Measurements from ENCODE around the gene UPF3A. TPM values are rescaled to one million over a fixed set of nuclear protein-coding genes. Genes with fewer than 3 reads are reported as not detected.
"Not testable (repeated sequence)": the region's sequence is repeated elsewhere in the genome, so short reads cannot be mapped to it uniquely, and the experiment has no call there.

The UPF3A gene
- total RNA-seq, 3 donors from 2014 or later (not counting 1 experiment from before 2014, with no cell fraction given): 37.8 to 66.5 (median 44.7) TPM

DNA sequence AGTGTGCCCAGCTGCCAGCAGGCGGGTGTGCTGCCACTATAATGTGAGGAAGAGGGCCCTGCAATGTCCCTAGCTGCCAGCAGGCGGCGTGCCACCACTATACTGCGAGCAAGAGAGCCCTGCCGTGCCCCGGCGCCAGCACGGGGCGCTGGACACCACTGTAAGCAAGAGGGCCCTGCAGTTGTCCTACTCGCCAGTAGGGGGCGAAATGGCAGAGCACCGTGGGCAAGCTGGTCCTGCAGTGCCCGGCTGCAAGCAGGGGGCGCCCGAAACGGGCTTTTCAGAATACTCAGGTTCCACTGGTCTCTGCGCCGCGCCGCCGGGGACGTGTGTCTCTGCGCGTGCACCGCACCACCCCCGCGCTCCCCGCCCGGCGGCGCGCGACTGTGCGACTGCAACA, 71.4 kb downstream of the UPF3A start:
- H3K4me3 Mint-ChIP-seq; H3K4me3 ChIP-seq (ENCODE audit: low read length); intact Hi-C loops (cut with micrococcal nuclease); H3K27ac ChIP-seq (ENCODE audit: low read length); H3K4me1 Mint-ChIP-seq; H3K9me3 ChIP-seq (ENCODE audit: control insufficient read depth, insufficient read depth, low read length); H3K36me3 ChIP-seq (ENCODE audit: control insufficient read depth, insufficient read depth, low read length); H3K9me3 Mint-ChIP-seq; H3K27ac Mint-ChIP-seq; H3K27me3 ChIP-seq (ENCODE audit: control insufficient read depth, insufficient read depth, low read length); H3K36me3 Mint-ChIP-seq; ATAC-seq; H3K4me1 ChIP-seq (ENCODE audit: control insufficient read depth, insufficient read depth, low read length): not testable (repeated sequence)
- 76% methylated on average over 33 of the region's 34 CpGs for WGBS (ENCODE audit: insufficient coverage)
- TF ChIP-seq, protein P1, sequence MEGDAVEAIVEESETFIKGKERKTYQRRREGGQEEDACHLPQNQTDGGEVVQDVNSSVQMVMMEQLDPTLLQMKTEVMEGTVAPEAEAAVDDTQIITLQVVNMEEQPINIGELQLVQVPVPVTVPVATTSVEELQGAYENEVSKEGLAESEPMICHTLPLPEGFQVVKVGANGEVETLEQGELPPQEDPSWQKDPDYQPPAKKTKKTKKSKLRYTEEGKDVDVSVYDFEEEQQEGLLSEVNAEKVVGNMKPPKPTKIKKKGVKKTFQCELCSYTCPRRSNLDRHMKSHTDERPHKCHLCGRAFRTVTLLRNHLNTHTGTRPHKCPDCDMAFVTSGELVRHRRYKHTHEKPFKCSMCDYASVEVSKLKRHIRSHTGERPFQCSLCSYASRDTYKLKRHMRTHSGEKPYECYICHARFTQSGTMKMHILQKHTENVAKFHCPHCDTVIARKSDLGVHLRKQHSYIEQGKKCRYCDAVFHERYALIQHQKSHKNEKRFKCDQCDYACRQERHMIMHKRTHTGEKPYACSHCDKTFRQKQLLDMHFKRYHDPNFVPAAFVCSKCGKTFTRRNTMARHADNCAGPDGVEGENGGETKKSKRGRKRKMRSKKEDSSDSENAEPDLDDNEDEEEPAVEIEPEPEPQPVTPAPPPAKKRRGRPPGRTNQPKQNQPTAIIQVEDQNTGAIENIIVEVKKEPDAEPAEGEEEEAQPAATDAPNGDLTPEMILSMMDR (IDR thresholded peaks at IDR 0.05): peak; percentile 35
- peak; percentile 28 to 58 for DNase-seq
- H3K27me3 Mint-ChIP-seq (ENCODE audit: low read depth in 2 of 2): peaks cover 13 to 29% of the 10 kb centered on the region in 2 donors

- intact Hi-C loops (cut with micrococcal nuclease); H3K4me3 ChIP-seq (ENCODE audit: low read length); H3K4me1 ChIP-seq (ENCODE audit: control insufficient read depth, insufficient read depth, low read length); H3K27ac ChIP-seq (ENCODE audit: low read length); H3K27me3 ChIP-seq (ENCODE audit: control insufficient read depth, insufficient read depth, low read length); H3K9me3 ChIP-seq (ENCODE audit: control insufficient read depth, insufficient read depth, low read length); H3K4me1 Mint-ChIP-seq; H3K4me3 Mint-ChIP-seq; H3K36me3 Mint-ChIP-seq; H3K9me3 Mint-ChIP-seq; H3K36me3 ChIP-seq (ENCODE audit: control insufficient read depth, insufficient read depth, low read length); ATAC-seq; H3K27ac Mint-ChIP-seq: not testable (repeated sequence)
- WGBS (ENCODE audit: insufficient coverage): 85% methylated on average over 17 of the region's 38 CpGs
- H3K27me3 Mint-ChIP-seq (ENCODE audit: low read depth in 2 of 2): peaks cover 7 to 22% of the 10 kb centered on the region in 2 donors
- DNase-seq: peak in 1 of 2 donors; percentile 28
These were observed 72.0 kb downstream of the UPF3A start for GRCh38 chr13:114353382-114353781.

Other genes starting within 250 kb of the UPF3A start
- gene RASA3, start 149.0 kb upstream of the UPF3A start, total RNA-seq: 100 to 1,000 TPM; 252 to 277 (median 274) TPM
- 1 to 10 TPM in 1 of 3 donors, under 1 TPM in 1, not detected in 1; 0.45 to 7.7 TPM for gene CFAP97D2, start 102.3 kb upstream of the UPF3A start, total RNA-seq
- gene CDC16, start 46.7 kb upstream of the UPF3A start, total RNA-seq: 10 to 100 TPM; 61.4 to 75.9 (median 70.7) TPM
- 10 to 100 TPM in 1 of 3 donors, 1 to 10 TPM in 2; 6.1 to 11.3 (median 7.9) TPM for gene CHAMP1, start 32.9 kb downstream of the UPF3A start, total RNA-seq